B cell (primary cell): ENCODE results near the gene PPP3R2. TPM values are rescaled to one million over a fixed set of nuclear protein-coding genes. Genes with fewer than 3 reads are reported as not detected.

Experiments used
- ATAC-seq: fragments of 200-7000 bp; cut with Tn5 transposase; one replicate; pipeline ENCODE4 v1.10.0; 2021; ENCODE audit warnings: low read depth, mild to moderate bottlenecking, moderate number of reproducible peaks, moderate library complexity
- CTCF ChIA-PET: fragments of 350-600 bp; sonication (Branson Sonifier 250); formaldehyde crosslinking; loops from one replicate; lab custom pipeline; 2021; ENCODE audit warnings: antibody characterized with exemption, inconsistent platforms; lab: Charles Lee
- POLR2A ChIA-PET: fragments of 350-600 bp; sonication (Branson Sonifier 250); formaldehyde crosslinking; loops from one replicate; lab custom pipeline; 2021; ENCODE audit warnings: antibody characterized with exemption; lab: Charles Lee
- DNase-seq: peaks from one replicate; pipeline ENCODE4 v3.0.0; 2013
- H2AFZ ChIP-seq: 2 replicates; pipeline ENCODE4 v1.6.1; 2012; ENCODE audit warnings: mild to moderate bottlenecking, low read depth, low read length; ENCODE audit not compliant: insufficient read depth, poor library complexity, severe bottlenecking
- H3K27ac ChIP-seq, 2 donors: 1 replicate in 1 of 2; 2 replicates in 1 of 2; pipeline ENCODE4 v1.5.1; 2012 to 2013; ENCODE audit warnings: low read length in 2 of 2, mild to moderate bottlenecking in 2 of 2, moderate library complexity in 1 of 2
- H3K27me3 ChIP-seq, 4 experiments: fragments of 200-600 bp in 1 of 4; sonication (generic) in 1 of 4; replicated peaks in 1 of 4; 1 replicate in 2 of 4; 2 replicates in 2 of 4; pipeline versions ENCODE4 v1.6.1 to v1.7.0; 2013 to 2016; ENCODE audit warnings: low read length in 3 of 4, mild to moderate bottlenecking in 2 of 4, mixed read lengths in 1 of 4, moderate library complexity in 1 of 4; ENCODE audit not compliant: insufficient read depth in 4 of 4, control insufficient read depth in 3 of 4; ENCODE audit errors: control extremely low read depth in 1 of 4
- H3K36me3 ChIP-seq, 2 experiments: replicated peaks in 1 of 2; 1 replicate in 1 of 2; 2 replicates in 1 of 2; pipeline versions ENCODE4 v1.6.1 to v1.7.1; 2013; ENCODE audit warnings: low read length in 1 of 2; ENCODE audit not compliant: insufficient read depth in 2 of 2, control insufficient read depth in 1 of 2; ENCODE audit errors: control extremely low read depth in 1 of 2, extremely low read depth in 1 of 2
- H3K4me1 ChIP-seq, 2 donors: fragments of 200-600 bp in 1 of 2; sonication (generic) in 1 of 2; 1 replicate in 1 of 2; 2 replicates in 1 of 2; pipeline versions ENCODE4 v1.5.1 to v1.6.1; 2013 to 2017; ENCODE audit warnings: low read length in 2 of 2; ENCODE audit not compliant: control insufficient read depth in 2 of 2, insufficient read depth in 2 of 2
- H3K4me2 ChIP-seq: replicated peaks from 2 replicates; pipeline ENCODE3; 2012; ENCODE audit warnings: mild to moderate bottlenecking, low read depth, low read length; ENCODE audit not compliant: poor library complexity, severe bottlenecking
- H3K4me3 ChIP-seq, 5 experiments: fragments of 200-600 bp in 1 of 5; sonication (generic) in 1 of 5; 1 replicate in 3 of 5; 2 replicates in 2 of 5; pipeline versions ENCODE4 v1.5.1 to v1.7.0; 2011 to 2016; ENCODE audit warnings: low read length in 4 of 5, mild to moderate bottlenecking in 4 of 5, low read depth in 2 of 5, control low read depth in 1 of 5, moderate library complexity in 1 of 5; ENCODE audit not compliant: insufficient read depth in 1 of 5; ENCODE audit errors: control extremely low read depth in 1 of 5, extremely low read depth in 1 of 5
- H3K79me2 ChIP-seq: fragments of 200-600 bp; sonication (generic); one replicate; pipeline ENCODE4 v1.6.0; 2016; ENCODE audit warnings: low read length; ENCODE audit not compliant: control insufficient read depth, insufficient read depth
- H3K9ac ChIP-seq: fragments of 200-600 bp; sonication (generic); 2 replicates; pipeline ENCODE4 v1.6.1; 2017; ENCODE audit warnings: mild to moderate bottlenecking, low read length, moderate library complexity
- H3K9me3 ChIP-seq, 3 donors: one replicate each; pipeline versions ENCODE4 v1.6.1 to v1.7.1; 2013; ENCODE audit warnings: low read length in 2 of 3; ENCODE audit not compliant: control insufficient read depth in 2 of 3, insufficient read depth in 1 of 3; ENCODE audit errors: control extremely low read depth in 1 of 3
- H4K20me1 ChIP-seq: 2 replicates; pipeline ENCODE4 v1.6.0; 2012; ENCODE audit warnings: mild to moderate bottlenecking, low read length; ENCODE audit not compliant: insufficient read depth, control insufficient read depth, poor library complexity, severe bottlenecking
- H3K27ac Mint-ChIP-seq: one replicate; pipeline ENCODE4 v1.8.0; 2021; ENCODE audit warnings: mixed read lengths
- H3K27me3 Mint-ChIP-seq: one replicate; pipeline ENCODE4 v1.8.0; 2021; ENCODE audit warnings: mixed read lengths
- H3K4me1 Mint-ChIP-seq: one replicate; pipeline ENCODE4 v1.8.0; 2021; ENCODE audit warnings: mixed read lengths
- H3K4me3 Mint-ChIP-seq: one replicate; pipeline ENCODE4 v1.8.0; 2021; ENCODE audit warnings: mixed read lengths
- H3K9me3 Mint-ChIP-seq: one replicate; pipeline ENCODE4 v1.8.0; 2022; ENCODE audit warnings: mixed read lengths; ENCODE audit not compliant: insufficient read depth
- CTCF ChIP-seq: fragments of 200-600 bp; IDR thresholded peaks from one replicate; pipeline ENCODE4 v1.8.0; 2022; ENCODE audit warnings: antibody characterized with exemption, mild to moderate bottlenecking
- EZH2 ChIP-seq: IDR thresholded peaks from 2 replicates; pipeline ENCODE4 v1.6.1; 2012; ENCODE audit warnings: borderline replicate concordance, low read depth, mild to moderate bottlenecking, moderate library complexity, low read length; ENCODE audit not compliant: insufficient read depth, poor library complexity, severe bottlenecking
- WGBS: methylation state at CpG from one replicate; pipeline ENCODE4 v1.1.5; 2013; ENCODE audit warnings: missing lambda C conversion rate; ENCODE audit not compliant: insufficient coverage; 5-methylcytosine and 5-hydroxymethylcytosine counted together
- intact Hi-C: fragments of 100-400 bp; cut with micrococcal nuclease; formaldehyde crosslinking; loops from one replicate; pipeline ENCODE4 v1.10.0; 2022
- polyA plus RNA-seq: library from polyadenylated mRNA; depleted of rRNA; stranded (reverse); fragments of >200 nt; gene quantifications from 2 replicates; pipeline ENCODE4 v1.2.3, GENCODE V29; 2012
- total RNA-seq, 2 donors: library from RNA; stranded (reverse); fragments of 120-200 nt in 1 of 2; gene quantifications; 1 replicate in 1 of 2; 2 replicates in 1 of 2; pipeline versions ENCODE4 v1.2.3 to v1.2.4, GENCODE V29; 2013 to 2022

The PPP3R2 gene
- total and polyA plus RNA-seq, 2 donors (not counting 1 experiment from before 2014, with no cell fraction given): not detected

GRCh38 chr9:101571114-101571513 is 23.7 kb downstream of the PPP3R2 start:
- intact Hi-C loops: no loop called here
- CTCF ChIA-PET: no interaction called here
- H3K4me1 ChIP-seq: no peaks in the 10 kb centered on the region
- no peak for TF ChIP-seq EZH2
- TF ChIP-seq CTCF: no peak
- H3K4me3 Mint-ChIP-seq: no peak overlapping the region
- no peak overlapping the region for H3K27ac ChIP-seq
- no peak overlapping the region for H3K9ac ChIP-seq
- H3K9me3 ChIP-seq: no peaks in the 10 kb centered on the region
- peaks cover 6 to 21% of the 10 kb centered on the region in 2 experiments for H3K36me3 ChIP-seq
- no peaks in the 10 kb centered on the region for H3K79me2 ChIP-seq
- H2AFZ ChIP-seq: no peak overlapping the region
- H3K4me1 Mint-ChIP-seq: no peaks in the 10 kb centered on the region
- DNase-seq (no peak), ATAC-seq (no peak)
- no peak overlapping the region for H3K4me2 ChIP-seq
- no peak overlapping the region for H3K4me3 ChIP-seq
- no peaks in the 10 kb centered on the region for H3K27me3 ChIP-seq
- no peaks in the 10 kb centered on the region for H3K27me3 Mint-ChIP-seq
- H3K9me3 Mint-ChIP-seq: no peaks in the 10 kb centered on the region
- no peak overlapping the region for H3K27ac Mint-ChIP-seq
- POLR2A ChIA-PET: no interaction called here
- 100% methylated on average over 1 of the region's 1 CpG for WGBS
- H4K20me1 ChIP-seq: no peaks in the 10 kb centered on the region

GRCh38 chr9:101569741-101570501 is 24.8 kb downstream of the PPP3R2 start:
- ATAC-seq (no peak), DNase-seq (no peak)
- Histone ChIP-seq H4K20me1 (no peaks in the 10 kb centered on the region), H3K9me3 (no peaks in the 10 kb centered on the region), H3K4me1 (no peaks in the 10 kb centered on the region), H2AFZ (no peak overlapping the region), H3K79me2 (no peaks in the 10 kb centered on the region), H3K4me2 (no peak overlapping the region), H3K27ac (no peak overlapping the region), H3K9ac (no peak overlapping the region), H3K27me3 (no peaks in the 10 kb centered on the region), H3K36me3 (peaks cover 6 to 31% of the 10 kb centered on the region in 2 experiments), H3K4me3 (no peak overlapping the region)
- Mint-ChIP-seq H3K4me3 (no peak overlapping the region), H3K27me3 (no peaks in the 10 kb centered on the region), H3K4me1 (no peaks in the 10 kb centered on the region), H3K27ac (no peak overlapping the region), H3K9me3 (no peaks in the 10 kb centered on the region)
- TF ChIP-seq CTCF (no peak), EZH2 (no peak)
- POLR2A ChIA-PET: no interaction called here
- WGBS: 100% methylated on average over 3 of the region's 5 CpGs
- intact Hi-C loops: no loop called here
- CTCF ChIA-PET: no interaction called here
